H9 (cell line): ENCODE results near the gene OARD1. TPM values are rescaled to one million over a fixed set of nuclear protein-coding genes. Genes with fewer than 3 reads are reported as not detected.
A peak's percentile ranks its signal among the peaks of the same experiment; 100 is the strongest.

Source experiments
- DNase-seq: peaks from one replicate; pipeline ENCODE4 v3.0.0-alpha.2; 2017
- H2AFZ ChIP-seq: one replicate; pipeline ENCODE4 v1.6.1; 2013; ENCODE audit warnings: mild to moderate bottlenecking, low read length, control low read depth, moderate library complexity
- H2AK5ac ChIP-seq: 2 replicates; pipeline ENCODE4 v1.6.1; 2013; ENCODE audit warnings: low read length, control low read depth, mixed read lengths; ENCODE audit not compliant: insufficient read length
- H2BK120ac ChIP-seq: one replicate; pipeline ENCODE4 v1.6.1; 2013; ENCODE audit warnings: low read depth, mild to moderate bottlenecking, low read length, control low read depth, inconsistent platforms; ENCODE audit not compliant: poor library complexity, severe bottlenecking
- H2BK12ac ChIP-seq: 2 replicates; pipeline ENCODE4 v1.6.1; 2013; ENCODE audit warnings: low read length, control low read depth, mixed read lengths, low read depth; ENCODE audit not compliant: insufficient read length
- H2BK15ac ChIP-seq: 2 replicates; pipeline ENCODE4 v1.6.1; 2013; ENCODE audit warnings: low read depth, low read length, control low read depth
- H2BK20ac ChIP-seq: one replicate; pipeline ENCODE4 v1.6.1; 2013; ENCODE audit warnings: low read depth, mild to moderate bottlenecking, low read length, control low read depth, inconsistent platforms; ENCODE audit not compliant: poor library complexity, severe bottlenecking
- H2BK5ac ChIP-seq: 2 replicates; pipeline ENCODE4 v1.6.1; 2013; ENCODE audit warnings: low read length, control low read depth, mixed read lengths; ENCODE audit not compliant: insufficient read length
- H3K14ac ChIP-seq: 2 replicates; pipeline ENCODE4 v1.6.1; 2013; ENCODE audit warnings: low read length, control low read depth; ENCODE audit not compliant: insufficient read depth
- H3K18ac ChIP-seq: 2 replicates; pipeline ENCODE4 v1.6.1; 2013; ENCODE audit warnings: low read depth, mild to moderate bottlenecking, mixed read lengths, low read length, control low read depth; ENCODE audit not compliant: insufficient read length
- H3K23ac ChIP-seq: 2 replicates; pipeline ENCODE4 v1.6.1; 2013; ENCODE audit warnings: low read length, control low read depth, mixed read lengths, low read depth; ENCODE audit not compliant: insufficient read length
- H3K23me2 ChIP-seq: 2 replicates; pipeline ENCODE4 v1.6.1; 2013; ENCODE audit warnings: low read depth, mild to moderate bottlenecking, mixed read lengths, low read length, control low read depth; ENCODE audit not compliant: insufficient read length, poor library complexity, severe bottlenecking
- H3K27ac ChIP-seq: 2 replicates; pipeline ENCODE4 v1.5.1; 2013; ENCODE audit warnings: low read length, control low read depth, mixed read lengths, low read depth; ENCODE audit not compliant: insufficient read length
- H3K27me3 ChIP-seq: 2 replicates; pipeline ENCODE4 v1.6.1; 2013; ENCODE audit warnings: low read length, control low read depth, inconsistent platforms; ENCODE audit not compliant: insufficient read depth
- H3K4ac ChIP-seq: 2 replicates; pipeline ENCODE4 v1.6.1; 2013; ENCODE audit warnings: low read depth, mild to moderate bottlenecking, control low read depth, inconsistent platforms, low read length, moderate library complexity
- H3K4me1 ChIP-seq: 2 replicates; pipeline ENCODE4 v1.6.1; 2013; ENCODE audit warnings: low read length, control low read depth, inconsistent platforms; ENCODE audit not compliant: insufficient read depth
- H3K4me2 ChIP-seq: 2 replicates; pipeline ENCODE4 v1.6.1; 2013; ENCODE audit warnings: low read length, control low read depth, mixed read lengths; ENCODE audit not compliant: insufficient read length, insufficient read depth
- H3K56ac ChIP-seq: 2 replicates; pipeline ENCODE4 v1.6.1; 2013; ENCODE audit warnings: low read depth, mild to moderate bottlenecking, mixed read lengths, low read length, control low read depth; ENCODE audit not compliant: insufficient read length
- H3K79me1 ChIP-seq: 2 replicates; pipeline ENCODE4 v1.6.1; 2013; ENCODE audit warnings: low read depth, mild to moderate bottlenecking, moderate library complexity, low read length, control low read depth, inconsistent platforms; ENCODE audit not compliant: insufficient read depth, poor library complexity, severe bottlenecking
- H3K79me2 ChIP-seq: 2 replicates; pipeline ENCODE4 v1.6.1; 2013; ENCODE audit warnings: low read length, control low read depth, inconsistent platforms; ENCODE audit not compliant: insufficient read depth
- H3K9ac ChIP-seq: 2 replicates; pipeline ENCODE4 v1.6.1; 2013; ENCODE audit warnings: low read length, control low read depth, mixed read lengths; ENCODE audit not compliant: insufficient read length; ENCODE audit errors: extremely low read depth
- H3K9me3 ChIP-seq: one replicate; pipeline ENCODE4 v1.6.1; 2013; ENCODE audit warnings: low read depth, low read length, inconsistent platforms; ENCODE audit not compliant: control insufficient read depth
- H3T11ph ChIP-seq: one replicate; pipeline ENCODE4 v1.6.1; 2013; ENCODE audit warnings: mild to moderate bottlenecking, low read length, control low read depth, inconsistent platforms
- H4K20me1 ChIP-seq: one replicate; pipeline ENCODE4 v1.6.1; 2013; ENCODE audit not compliant: control insufficient read depth, insufficient read length, insufficient read depth
- H4K5ac ChIP-seq: 2 replicates; pipeline ENCODE4 v1.6.1; 2013; ENCODE audit warnings: low read depth, mild to moderate bottlenecking, mixed read lengths, low read length, control low read depth; ENCODE audit not compliant: insufficient read length
- H4K8ac ChIP-seq: replicated peaks from 2 replicates; pipeline ENCODE4 v1.6.1; 2013; ENCODE audit warnings: low read length, control low read depth, mixed read lengths, low read depth; ENCODE audit not compliant: insufficient read length
- H4K91ac ChIP-seq: 2 replicates; pipeline ENCODE4 v1.6.1; 2013; ENCODE audit warnings: low read depth, mild to moderate bottlenecking, moderate library complexity, mixed read lengths, low read length, control low read depth; ENCODE audit not compliant: insufficient read length
- H3K27ac Mint-ChIP-seq, 3 experiments: 2 replicates in 2 of 3; 3 replicates in 1 of 3; pipeline ENCODE4 v1.8.0; 2020 to 2021; ENCODE audit warnings: mixed read lengths in 3 of 3, mild to moderate bottlenecking in 1 of 3, moderate library complexity in 1 of 3
- H3K27me3 Mint-ChIP-seq: 2 replicates; pipeline ENCODE4 v1.8.0; 2021; ENCODE audit warnings: low read depth, mild to moderate bottlenecking, moderate library complexity, mixed read lengths
- H3K36me3 Mint-ChIP-seq, 3 experiments: 2 replicates in 2 of 3; 3 replicates in 1 of 3; pipeline ENCODE4 v1.8.0; 2020 to 2021; ENCODE audit warnings: low read depth in 3 of 3, mixed read lengths in 3 of 3; ENCODE audit not compliant: insufficient read depth in 1 of 3
- H3K4me1 Mint-ChIP-seq, 2 experiments: 2 replicates each; pipeline ENCODE4 v1.8.0; 2020; ENCODE audit warnings: mixed read lengths in 2 of 2
- H3K4me3 Mint-ChIP-seq, 2 experiments: 2 replicates in 1 of 2; 3 replicates in 1 of 2; pipeline ENCODE4 v1.8.0; 2020 to 2021; ENCODE audit warnings: mild to moderate bottlenecking in 2 of 2, mixed read lengths in 2 of 2, moderate library complexity in 1 of 2
- H3K9me3 Mint-ChIP-seq, 2 experiments: 2 replicates in 1 of 2; 3 replicates in 1 of 2; pipeline ENCODE4 v1.8.0; 2020; ENCODE audit warnings: mild to moderate bottlenecking in 2 of 2, mixed read lengths in 2 of 2, moderate library complexity in 1 of 2
- WGBS: extraction: QIAGEN DNeasy Blood & Tissue Kit; methylation state at CpG from one replicate; pipeline ENCODE4 v1.1.7; 2013; ENCODE audit warnings: missing lambda C conversion rate, low lambda C conversion rate, mixed read lengths; ENCODE audit not compliant: insufficient read length; ENCODE audit errors: extremely low coverage; 5-methylcytosine and 5-hydroxymethylcytosine counted together
- total RNA-seq: library from RNA; stranded (reverse); gene quantifications from 2 replicates; pipeline ENCODE4 v1.2.1, GENCODE V29; 2021
- TF ChIP-seq, protein P1 (sequence below): fragments of 200-600 bp; sonication (generic); conservative IDR thresholded peaks from 3 replicates; pipeline ENCODE4 v1.8.0; 2021; ENCODE audit warnings: antibody characterized with exemption, mild to moderate bottlenecking

The OARD1 gene
- total RNA-seq, 1 experiment from 2014 or later = 36.6 TPM

DNA sequence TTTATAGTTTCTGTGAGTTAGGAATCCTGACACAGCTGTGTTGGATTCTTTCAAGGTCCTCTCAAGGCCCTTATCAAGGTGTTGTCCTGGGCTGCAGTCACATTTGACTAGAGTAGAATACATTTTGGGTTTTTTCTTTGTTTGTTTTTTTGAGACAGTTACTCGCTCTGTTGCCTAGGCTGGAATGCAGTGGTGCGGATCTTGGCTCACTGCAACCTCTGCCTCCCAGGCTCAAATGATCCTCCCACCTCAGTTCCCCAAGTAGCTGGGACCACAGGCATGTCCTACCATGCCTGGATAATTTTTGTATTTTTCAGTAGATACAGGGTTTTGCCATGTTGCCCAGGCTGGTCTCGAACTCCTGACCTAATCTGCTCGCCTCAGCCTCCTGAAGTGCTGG lies 16.3 kb upstream of the OARD1 start:
- WGBS = no CpG with 5 or more reads among the region's 4 CpGs
- H3K27ac Mint-ChIP-seq = peak overlapping the region in 2 of 3 experiments; percentile 68 to 70; a peak in 3 of 7 replicates
- DNase-seq = no peak

More for the DNA sequence above, 16.3 kb upstream of the OARD1 start:
- H3K18ac ChIP-seq = no peak overlapping the region
- no peaks in the 10 kb centered on the region for H3K27me3 ChIP-seq
- H2AK5ac ChIP-seq = no peak overlapping the region
- no peaks in the 10 kb centered on the region for H3K4me1 ChIP-seq
- H3K27ac ChIP-seq = no peak overlapping the region
- H4K5ac ChIP-seq = no peak overlapping the region
- no peak overlapping the region for H4K91ac ChIP-seq
- H3K9ac ChIP-seq = no peak overlapping the region
- no peaks in the 10 kb centered on the region for H4K20me1 ChIP-seq
- H3K79me1 ChIP-seq = peaks cover 2% of the 10 kb centered on the region
- H2BK20ac ChIP-seq = no peak overlapping the region
- H3K23me2 ChIP-seq = no peaks in the 10 kb centered on the region
- no peak overlapping the region for H3K4me3 Mint-ChIP-seq
- H3K23ac ChIP-seq = no peak overlapping the region
- no peak overlapping the region for H3K4me2 ChIP-seq
- H3T11ph ChIP-seq = no peak overlapping the region
- peaks cover 2 to 8% of the 10 kb centered on the region in 2 experiments; a peak in 2 of 4 replicates for H3K4me1 Mint-ChIP-seq
- H3K9me3 Mint-ChIP-seq = no peaks in the 10 kb centered on the region
- no peak overlapping the region for H2BK12ac ChIP-seq
- no peaks in the 10 kb centered on the region for H3K27me3 Mint-ChIP-seq
- no peak overlapping the region for H4K8ac ChIP-seq
- H2BK15ac ChIP-seq = no peak overlapping the region
- TF ChIP-seq, protein P1, sequence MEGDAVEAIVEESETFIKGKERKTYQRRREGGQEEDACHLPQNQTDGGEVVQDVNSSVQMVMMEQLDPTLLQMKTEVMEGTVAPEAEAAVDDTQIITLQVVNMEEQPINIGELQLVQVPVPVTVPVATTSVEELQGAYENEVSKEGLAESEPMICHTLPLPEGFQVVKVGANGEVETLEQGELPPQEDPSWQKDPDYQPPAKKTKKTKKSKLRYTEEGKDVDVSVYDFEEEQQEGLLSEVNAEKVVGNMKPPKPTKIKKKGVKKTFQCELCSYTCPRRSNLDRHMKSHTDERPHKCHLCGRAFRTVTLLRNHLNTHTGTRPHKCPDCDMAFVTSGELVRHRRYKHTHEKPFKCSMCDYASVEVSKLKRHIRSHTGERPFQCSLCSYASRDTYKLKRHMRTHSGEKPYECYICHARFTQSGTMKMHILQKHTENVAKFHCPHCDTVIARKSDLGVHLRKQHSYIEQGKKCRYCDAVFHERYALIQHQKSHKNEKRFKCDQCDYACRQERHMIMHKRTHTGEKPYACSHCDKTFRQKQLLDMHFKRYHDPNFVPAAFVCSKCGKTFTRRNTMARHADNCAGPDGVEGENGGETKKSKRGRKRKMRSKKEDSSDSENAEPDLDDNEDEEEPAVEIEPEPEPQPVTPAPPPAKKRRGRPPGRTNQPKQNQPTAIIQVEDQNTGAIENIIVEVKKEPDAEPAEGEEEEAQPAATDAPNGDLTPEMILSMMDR = no peak
- H3K79me2 ChIP-seq = no peaks in the 10 kb centered on the region
- H2BK5ac ChIP-seq = no peak overlapping the region
- no peak overlapping the region for H3K4ac ChIP-seq
- no peak overlapping the region for H3K56ac ChIP-seq
- no peaks in the 10 kb centered on the region for H3K9me3 ChIP-seq
- H2BK120ac ChIP-seq = no peak overlapping the region
- H2AFZ ChIP-seq = no peak overlapping the region
- peaks cover 38 to 86% (median 83%) of the 10 kb centered on the region in 3 experiments; a peak in 6 of 7 replicates for H3K36me3 Mint-ChIP-seq
- H3K14ac ChIP-seq = no peak overlapping the region
